ENCODE data around the gene RBPMS2. TPM values are rescaled to one million over a fixed set of nuclear protein-coding genes. Genes with fewer than 3 reads are reported as not detected.

RBPMS2 gene
- total and polyA plus RNA-seq, 2 donors (not counting 1 experiment from before 2014, with no cell fraction given) = 0.47 to 0.63 TPM

DNA sequence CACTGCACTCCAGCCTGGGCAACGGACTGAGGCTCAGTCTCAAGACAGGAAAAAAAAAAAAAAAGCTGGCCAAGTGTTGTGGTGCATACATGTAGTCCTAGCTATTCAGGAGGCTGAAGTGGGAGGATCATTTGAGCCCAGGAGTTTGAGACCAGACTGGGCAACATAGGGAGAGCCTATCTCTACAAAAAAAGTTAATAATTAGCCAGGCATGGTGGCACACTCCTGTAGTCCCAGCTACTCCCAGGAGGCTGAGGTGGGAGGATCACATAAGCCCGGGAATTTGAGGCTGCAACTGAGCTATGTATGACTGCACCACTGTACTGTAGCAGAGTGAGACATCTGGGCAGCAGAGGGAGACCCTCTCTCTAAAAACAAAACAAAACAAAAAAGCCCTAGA lies 58.9 kb downstream of the RBPMS2 start:
- no peak overlapping the region for H3K27ac ChIP-seq (ENCODE audit: low read length in 2 of 2)
- 83% methylated on average over 1 of the region's 2 CpGs for WGBS (ENCODE audit: insufficient coverage)
- no peaks in the 10 kb centered on the region for H3K27me3 ChIP-seq (replicated peaks in 1 of 4; ENCODE audit: control extremely low read depth in 1 of 4, control insufficient read depth in 3 of 4, insufficient read depth in 4 of 4, low read length in 3 of 4)
- H3K9me3 Mint-ChIP-seq (ENCODE audit: insufficient read depth) = no peaks in the 10 kb centered on the region
- no peaks in the 10 kb centered on the region for H3K27me3 Mint-ChIP-seq
- H4K20me1 ChIP-seq (ENCODE audit: control insufficient read depth, insufficient read depth, low read length, poor library complexity, severe bottlenecking) = no peaks in the 10 kb centered on the region
- TF ChIP-seq EZH2 (IDR thresholded peaks at IDR 0.05; ENCODE audit: borderline replicate concordance, insufficient read depth, low read depth, low read length, poor library complexity, severe bottlenecking) = no peak
- TF ChIP-seq, protein P1, sequence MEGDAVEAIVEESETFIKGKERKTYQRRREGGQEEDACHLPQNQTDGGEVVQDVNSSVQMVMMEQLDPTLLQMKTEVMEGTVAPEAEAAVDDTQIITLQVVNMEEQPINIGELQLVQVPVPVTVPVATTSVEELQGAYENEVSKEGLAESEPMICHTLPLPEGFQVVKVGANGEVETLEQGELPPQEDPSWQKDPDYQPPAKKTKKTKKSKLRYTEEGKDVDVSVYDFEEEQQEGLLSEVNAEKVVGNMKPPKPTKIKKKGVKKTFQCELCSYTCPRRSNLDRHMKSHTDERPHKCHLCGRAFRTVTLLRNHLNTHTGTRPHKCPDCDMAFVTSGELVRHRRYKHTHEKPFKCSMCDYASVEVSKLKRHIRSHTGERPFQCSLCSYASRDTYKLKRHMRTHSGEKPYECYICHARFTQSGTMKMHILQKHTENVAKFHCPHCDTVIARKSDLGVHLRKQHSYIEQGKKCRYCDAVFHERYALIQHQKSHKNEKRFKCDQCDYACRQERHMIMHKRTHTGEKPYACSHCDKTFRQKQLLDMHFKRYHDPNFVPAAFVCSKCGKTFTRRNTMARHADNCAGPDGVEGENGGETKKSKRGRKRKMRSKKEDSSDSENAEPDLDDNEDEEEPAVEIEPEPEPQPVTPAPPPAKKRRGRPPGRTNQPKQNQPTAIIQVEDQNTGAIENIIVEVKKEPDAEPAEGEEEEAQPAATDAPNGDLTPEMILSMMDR (IDR thresholded peaks at IDR 0.05) = no peak
- ATAC-seq (ENCODE audit: low read depth) = no peak
- H3K4me1 Mint-ChIP-seq = no peaks in the 10 kb centered on the region
- POLR2A ChIA-PET = no interaction called here
- no peaks in the 10 kb centered on the region for H3K36me3 ChIP-seq (replicated peaks in 1 of 2; ENCODE audit: control extremely low read depth in 1 of 2, control insufficient read depth in 1 of 2, extremely low read depth in 1 of 2, insufficient read depth in 2 of 2, low read length in 1 of 2)
- no peaks in the 10 kb centered on the region for H3K9me3 ChIP-seq (ENCODE audit: control extremely low read depth in 1 of 3, control insufficient read depth in 2 of 3, insufficient read depth in 1 of 3, low read length in 2 of 3)
- no peak overlapping the region for H3K4me3 ChIP-seq (ENCODE audit: control extremely low read depth in 1 of 5, extremely low read depth in 1 of 5, insufficient read depth in 1 of 5, low read depth in 2 of 5, low read length in 4 of 5)
- no peaks in the 10 kb centered on the region for H3K4me1 ChIP-seq (ENCODE audit: control insufficient read depth in 2 of 2, insufficient read depth in 2 of 2, low read length in 2 of 2)
- no peak for DNase-seq
- H3K4me2 ChIP-seq (replicated peaks; ENCODE audit: low read depth, low read length, poor library complexity, severe bottlenecking) = no peak overlapping the region
- CTCF ChIA-PET = interaction anchor here (0.6 to 2.5 kb wide), 3 partner anchors 11 to 29 kb away, joined by 3 to 7 read pairs (median 7); no protein-coding TSS in a partner anchor
- no peak overlapping the region for H2AFZ ChIP-seq (ENCODE audit: insufficient read depth, low read depth, low read length, poor library complexity, severe bottlenecking)
- H3K27ac Mint-ChIP-seq = no peak overlapping the region
- no peak overlapping the region for H3K9ac ChIP-seq (ENCODE audit: low read length)
- intact Hi-C loops (cut with micrococcal nuclease) = no loop called here
- no peak overlapping the region for H3K4me3 Mint-ChIP-seq
- H3K79me2 ChIP-seq (ENCODE audit: control insufficient read depth, insufficient read depth, low read length) = no peaks in the 10 kb centered on the region

DNA sequence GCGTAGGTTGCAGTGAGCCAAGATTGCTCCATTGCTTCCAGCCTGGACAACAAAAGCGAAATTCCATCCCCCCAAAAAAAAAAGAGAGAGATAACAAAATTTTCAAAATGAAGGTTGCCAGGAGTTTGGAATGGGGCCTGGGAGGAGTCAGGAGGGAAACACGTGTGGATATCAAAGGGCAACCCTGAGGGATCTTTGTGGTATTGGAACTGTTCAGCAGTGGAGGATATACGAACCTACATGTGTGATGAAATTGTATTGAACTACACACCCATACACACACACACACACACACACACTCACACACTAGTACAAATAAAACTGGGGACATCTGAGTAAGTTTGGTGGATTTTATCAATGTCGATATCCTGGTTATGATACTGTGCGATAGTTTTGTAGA lies 61.8 kb downstream of the RBPMS2 start:
- CTCF ChIA-PET = interaction anchor here (0.6 to 4.1 kb wide), 3 partner anchors 9 to 27 kb away, joined by 3 to 19 read pairs (median 12); no protein-coding TSS in a partner anchor
- ATAC-seq (ENCODE audit: low read depth) = no peak
- H3K36me3 ChIP-seq (replicated peaks in 1 of 2; ENCODE audit: control extremely low read depth in 1 of 2, control insufficient read depth in 1 of 2, extremely low read depth in 1 of 2, insufficient read depth in 2 of 2, low read length in 1 of 2) = no peaks in the 10 kb centered on the region
- H3K79me2 ChIP-seq (ENCODE audit: control insufficient read depth, insufficient read depth, low read length) = no peaks in the 10 kb centered on the region
- Mint-ChIP-seq H3K4me1 (no peaks in the 10 kb centered on the region), H3K4me3 (no peak overlapping the region), H3K9me3 (ENCODE audit: insufficient read depth) (no peaks in the 10 kb centered on the region), H3K27ac (no peak overlapping the region), H3K27me3 (no peaks in the 10 kb centered on the region)
- no peak for DNase-seq
- no peak overlapping the region for H3K9ac ChIP-seq (ENCODE audit: low read length)
- H3K27ac ChIP-seq (ENCODE audit: low read length in 2 of 2) = no peak overlapping the region
- no peak overlapping the region for H2AFZ ChIP-seq (ENCODE audit: insufficient read depth, low read depth, low read length, poor library complexity, severe bottlenecking)
- no peaks in the 10 kb centered on the region for H4K20me1 ChIP-seq (ENCODE audit: control insufficient read depth, insufficient read depth, low read length, poor library complexity, severe bottlenecking)
- no peak overlapping the region for H3K4me2 ChIP-seq (replicated peaks; ENCODE audit: low read depth, low read length, poor library complexity, severe bottlenecking)
- no peaks in the 10 kb centered on the region for H3K4me1 ChIP-seq (ENCODE audit: control insufficient read depth in 2 of 2, insufficient read depth in 2 of 2, low read length in 2 of 2)
- TF ChIP-seq EZH2 (IDR thresholded peaks at IDR 0.05; ENCODE audit: borderline replicate concordance, insufficient read depth, low read depth, low read length, poor library complexity, severe bottlenecking) = no peak
- TF ChIP-seq, protein P1 (IDR thresholded peaks at IDR 0.05) = no peak
- POLR2A ChIA-PET = no interaction called here
- no peaks in the 10 kb centered on the region for H3K27me3 ChIP-seq (replicated peaks in 1 of 4; ENCODE audit: control extremely low read depth in 1 of 4, control insufficient read depth in 3 of 4, insufficient read depth in 4 of 4, low read length in 3 of 4)
- no peak overlapping the region for H3K4me3 ChIP-seq (ENCODE audit: control extremely low read depth in 1 of 5, extremely low read depth in 1 of 5, insufficient read depth in 1 of 5, low read depth in 2 of 5, low read length in 4 of 5)
- 83% methylated on average over 1 of the region's 6 CpGs for WGBS (ENCODE audit: insufficient coverage)
- intact Hi-C loops (cut with micrococcal nuclease) = no loop called here
- no peaks in the 10 kb centered on the region for H3K9me3 ChIP-seq (ENCODE audit: control extremely low read depth in 1 of 3, control insufficient read depth in 2 of 3, insufficient read depth in 1 of 3, low read length in 2 of 3)

Measured in B cell (primary cell).